BJ (cell line): ENCODE data around the gene CREB3L2. TPM values are rescaled to one million over a fixed set of nuclear protein-coding genes. Genes with fewer than 3 reads are reported as not detected.
A peak's percentile ranks its signal among the peaks of the same experiment; 100 is the strongest.

Experiments used
- CTCF ChIA-PET: fragments of 350-600 bp; formaldehyde crosslinking; extraction: SDS; loops from one replicate; lab custom pipeline; 2021; ENCODE audit warnings: antibody characterized with exemption, inconsistent platforms; lab: Yijun Ruan, JAX
- POLR2A ChIA-PET: fragments of 300-600 bp; sonication (Branson Sonifier 250); formaldehyde crosslinking; extraction: SDS; loops from one replicate; lab custom pipeline; 2021; ENCODE audit warnings: antibody characterized with exemption; lab: Charles Lee
- DNase-seq: peaks from one replicate; pipeline ENCODE4 v3.0.0-alpha.2; 2011; ENCODE audit warnings: low read depth
- H3K27me3 ChIP-seq: 2 replicates; pipeline ENCODE4 v1.6.0; 2011; ENCODE audit warnings: low read length; ENCODE audit not compliant: control insufficient read depth, insufficient read depth
- H3K36me3 ChIP-seq: 2 replicates; pipeline ENCODE4 v1.5.1; 2011; ENCODE audit warnings: low read length; ENCODE audit not compliant: control insufficient read depth, insufficient read depth
- H3K4me3 ChIP-seq: 2 replicates; pipeline ENCODE4 v1.5.1; 2011; ENCODE audit warnings: low read depth, mild to moderate bottlenecking, control low read depth, low read length
- polyA plus RNA-seq: library from polyadenylated mRNA; depleted of rRNA; stranded (reverse); fragments of >200 nt; gene quantifications from 2 replicates; pipeline ENCODE4 v1.2.3, GENCODE V29; 2011
- TF ChIP-seq, protein P1 (sequence below): IDR thresholded peaks from 2 replicates; pipeline ENCODE4 v1.5.1; 2011; ENCODE audit warnings: low read depth, mild to moderate bottlenecking, control low read depth, inconsistent platforms, low read length, moderate library complexity; ENCODE audit not compliant: insufficient read depth

Gene CREB3L2
- polyA plus RNA-seq, 1 experiment = 62.2 TPM

DNA sequence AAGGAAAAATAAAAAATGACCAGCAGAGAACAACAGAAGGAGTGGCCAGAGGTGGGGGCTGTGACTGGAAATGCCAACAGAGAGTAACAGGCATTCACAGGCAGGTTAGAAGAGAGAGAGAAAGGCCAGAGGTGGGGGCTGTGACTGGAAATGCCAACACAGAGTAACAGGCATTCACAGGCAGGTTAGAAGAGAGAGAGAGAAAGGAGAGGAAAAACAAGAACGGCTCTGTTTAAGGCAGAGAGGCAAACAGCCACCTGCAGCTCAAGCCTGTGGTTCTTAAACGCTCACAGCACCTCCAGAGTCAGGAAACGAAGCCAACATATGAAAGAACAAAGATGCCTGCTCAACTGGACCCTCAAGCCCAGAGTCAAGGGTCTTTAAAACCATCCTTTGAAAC, 115.6 kb downstream of the CREB3L2 start:
- CTCF ChIA-PET = no interaction called here

DNA sequence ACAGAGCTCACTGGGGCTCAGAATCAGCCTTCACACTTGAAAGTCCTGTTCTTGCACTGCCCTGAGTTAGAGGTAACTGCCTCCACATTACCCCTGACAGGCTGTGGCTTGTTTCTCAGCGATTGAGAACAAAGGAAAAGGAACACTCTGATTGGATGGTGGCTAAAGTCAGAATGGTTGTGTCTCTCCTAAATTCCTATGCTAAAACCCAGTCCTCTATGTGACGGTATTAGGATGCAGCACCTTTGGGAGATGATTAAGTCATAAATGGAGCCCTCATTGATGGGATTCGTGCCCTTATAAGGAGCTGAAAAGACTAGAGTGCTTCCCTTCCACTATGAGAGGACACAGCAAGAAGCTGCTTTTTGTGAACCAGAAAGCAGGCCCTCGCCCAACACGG, 116.2 kb downstream of the CREB3L2 start:
- no peaks in the 10 kb centered on the region for H3K27me3 ChIP-seq
- peaks cover 10% of the 10 kb centered on the region for H3K36me3 ChIP-seq
- H3K4me3 ChIP-seq = no peak overlapping the region
- ChIA-PET POLR2A (no interaction called here), CTCF (interaction anchor here (1.1 kb wide), 1 partner anchor 9 kb away, joined by 3 read pairs; no protein-coding TSS in a partner anchor)
- DNase-seq = no peak
- TF ChIP-seq, protein P1, sequence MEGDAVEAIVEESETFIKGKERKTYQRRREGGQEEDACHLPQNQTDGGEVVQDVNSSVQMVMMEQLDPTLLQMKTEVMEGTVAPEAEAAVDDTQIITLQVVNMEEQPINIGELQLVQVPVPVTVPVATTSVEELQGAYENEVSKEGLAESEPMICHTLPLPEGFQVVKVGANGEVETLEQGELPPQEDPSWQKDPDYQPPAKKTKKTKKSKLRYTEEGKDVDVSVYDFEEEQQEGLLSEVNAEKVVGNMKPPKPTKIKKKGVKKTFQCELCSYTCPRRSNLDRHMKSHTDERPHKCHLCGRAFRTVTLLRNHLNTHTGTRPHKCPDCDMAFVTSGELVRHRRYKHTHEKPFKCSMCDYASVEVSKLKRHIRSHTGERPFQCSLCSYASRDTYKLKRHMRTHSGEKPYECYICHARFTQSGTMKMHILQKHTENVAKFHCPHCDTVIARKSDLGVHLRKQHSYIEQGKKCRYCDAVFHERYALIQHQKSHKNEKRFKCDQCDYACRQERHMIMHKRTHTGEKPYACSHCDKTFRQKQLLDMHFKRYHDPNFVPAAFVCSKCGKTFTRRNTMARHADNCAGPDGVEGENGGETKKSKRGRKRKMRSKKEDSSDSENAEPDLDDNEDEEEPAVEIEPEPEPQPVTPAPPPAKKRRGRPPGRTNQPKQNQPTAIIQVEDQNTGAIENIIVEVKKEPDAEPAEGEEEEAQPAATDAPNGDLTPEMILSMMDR = no peak

More for the DNA sequence above, 115.6 kb downstream of the CREB3L2 start:
- no peaks in the 10 kb centered on the region for H3K27me3 ChIP-seq
- POLR2A ChIA-PET = no interaction called here
- TF ChIP-seq, protein P1 = no peak
- H3K4me3 ChIP-seq = no peak overlapping the region
- DNase-seq = no peak
- H3K36me3 ChIP-seq = peaks cover 10% of the 10 kb centered on the region

- DNase-seq = no peak
- H3K36me3 ChIP-seq = peaks cover 16% of the 10 kb centered on the region
- TF ChIP-seq, protein P1 = no peak
- no peaks in the 10 kb centered on the region for H3K27me3 ChIP-seq
- POLR2A ChIA-PET = interaction anchor here (1.4 kb wide), 1 partner anchor 212 kb away, joined by 3 read pairs; no protein-coding TSS in a partner anchor
- no peak overlapping the region for H3K4me3 ChIP-seq
- CTCF ChIA-PET = interaction anchor here (0.7 to 3.1 kb wide), 5 partner anchors 9 to 227 kb away, joined by 3 to 12 read pairs (median 3); partner anchors contain the start of gene CREB3L2
Measured at GRCh38 chr7:137882806-137883205, 119.1 kb downstream of the CREB3L2 start.

DNA sequence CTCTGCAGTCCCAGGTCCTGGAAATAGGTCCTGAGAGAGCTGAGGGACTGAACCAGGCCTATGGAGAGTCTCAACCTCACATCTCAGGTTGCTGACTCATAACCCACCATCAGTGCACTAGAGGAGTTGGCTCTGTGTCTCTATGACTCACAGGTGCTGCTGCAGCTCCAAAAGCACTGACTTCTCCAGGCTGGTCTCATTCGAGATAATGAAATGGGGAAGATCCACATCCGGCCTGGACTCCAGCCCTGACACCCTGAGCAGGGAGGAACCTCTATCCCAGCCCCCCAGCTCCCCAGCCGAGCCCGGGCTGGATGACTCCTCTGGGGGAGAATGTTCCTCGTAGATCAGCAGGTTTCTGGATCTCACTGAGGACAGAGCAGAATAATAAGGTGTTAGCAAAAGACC, 119.6 kb downstream of the CREB3L2 start:
- Histone ChIP-seq H3K27me3 (no peaks in the 10 kb centered on the region), H3K36me3 (peaks cover 16% of the 10 kb centered on the region), H3K4me3 (no peak overlapping the region)
- TF ChIP-seq, protein P1 = no peak
- DNase-seq = peak; percentile 96
- ChIA-PET CTCF (interaction anchor here (0.7 to 3.1 kb wide), 4 partner anchors 22 to 226 kb away, joined by 3 to 12 read pairs (median 4); partner anchors contain the start of gene CREB3L2), POLR2A (interaction anchor here (0.6 to 1.4 kb wide), 2 partner anchors 46 to 212 kb away, joined by 3 read pairs; no protein-coding TSS in a partner anchor)

- no peak for DNase-seq
- peaks cover 16% of the 10 kb centered on the region for H3K36me3 ChIP-seq
- CTCF ChIA-PET = interaction anchor here (0.7 to 3.1 kb wide), 4 partner anchors 22 to 226 kb away, joined by 3 to 12 read pairs (median 4); partner anchors contain the start of gene CREB3L2
- TF ChIP-seq, protein P1 = no peak
- H3K4me3 ChIP-seq = no peak overlapping the region
- POLR2A ChIA-PET = interaction anchor here (0.6 kb wide), 1 partner anchor 46 kb away, joined by 3 read pairs; no protein-coding TSS in a partner anchor
- H3K27me3 ChIP-seq = no peaks in the 10 kb centered on the region
Measured at GRCh38 chr7:137881607-137882260, 120.2 kb downstream of the CREB3L2 start.
